NT2/D1 (cell line): Measurements from ENCODE around the gene ZSWIM3.
"Not testable (repeated sequence)": the region's sequence is repeated elsewhere in the genome, so short reads cannot be mapped to it uniquely, and the experiment has no call there.

Experiments
- DNase-seq: peaks from one replicate; pipeline ENCODE4 v3.0.0-alpha.2; 2011; ENCODE audit warnings: low read depth, low spot score
- H3K27me3 ChIP-seq: 2 replicates; pipeline ENCODE4 v1.6.0; 2011; ENCODE audit warnings: mild to moderate bottlenecking; ENCODE audit not compliant: insufficient read length, insufficient read depth
- H3K36me3 ChIP-seq: 2 replicates; pipeline ENCODE4 v1.6.1; 2011; ENCODE audit warnings: mild to moderate bottlenecking, low read length, mixed read lengths; ENCODE audit not compliant: insufficient read depth, insufficient read length
- H3K4me1 ChIP-seq: 2 replicates; pipeline ENCODE4 v1.5.1; 2011; ENCODE audit not compliant: insufficient read depth, insufficient read length
- H3K4me3 ChIP-seq: 2 replicates; pipeline ENCODE4 v1.5.1; 2011; ENCODE audit warnings: low read depth; ENCODE audit not compliant: insufficient read length
- H3K9ac ChIP-seq: 2 replicates; pipeline ENCODE4 v1.6.0; 2011; ENCODE audit warnings: low read depth; ENCODE audit not compliant: insufficient read length
- H3K9me3 ChIP-seq: 2 replicates; pipeline ENCODE4 v1.5.1; 2011; ENCODE audit warnings: mild to moderate bottlenecking, low read length; ENCODE audit not compliant: insufficient read depth
- SUZ12 ChIP-seq: IDR thresholded peaks from 2 replicates; pipeline ENCODE4 v1.6.1; 2011; ENCODE audit not compliant: insufficient read length, insufficient read depth; ENCODE audit errors: extremely low read depth
- YY1 ChIP-seq: IDR thresholded peaks from 2 replicates; pipeline ENCODE4 v1.6.1; 2011; ENCODE audit not compliant: insufficient read length, insufficient read depth
- ZNF274 ChIP-seq: IDR thresholded peaks from 2 replicates; pipeline ENCODE4 v1.6.1; 2011; ENCODE audit warnings: mild to moderate bottlenecking, low read depth, low read length

Gene ZSWIM3

DNA sequence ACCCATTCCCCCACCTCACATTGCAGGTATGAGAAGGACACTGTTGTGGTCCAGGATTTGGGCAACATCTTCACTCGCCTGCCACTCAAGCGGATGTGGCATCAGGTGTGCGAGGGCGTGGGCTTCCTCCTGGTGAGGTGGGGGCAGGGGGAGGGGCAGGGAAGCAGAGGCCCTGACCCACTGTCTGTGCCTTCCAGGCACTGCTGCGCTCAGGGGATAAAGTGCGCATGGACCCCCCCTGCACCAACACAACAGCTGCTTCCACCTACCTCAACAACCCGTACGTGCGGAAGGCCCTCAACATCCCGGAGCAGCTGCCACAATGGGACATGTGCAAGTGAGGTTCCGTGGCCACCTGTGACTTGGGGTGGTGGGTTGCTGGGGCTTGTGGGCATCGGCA lies 37.4 kb downstream of the ZSWIM3 start:
- Histone ChIP-seq H3K36me3 (peaks cover 64% of the 10 kb centered on the region), H3K27me3 (no peaks in the 10 kb centered on the region), H3K9ac (no peak overlapping the region), H3K9me3 (no peaks in the 10 kb centered on the region), H3K4me1 (peaks cover 4% of the 10 kb centered on the region), H3K4me3 (no peak overlapping the region)
- TF ChIP-seq YY1 (no peak), ZNF274 (no peak), SUZ12 (no peak)
- no peak for DNase-seq

DNA sequence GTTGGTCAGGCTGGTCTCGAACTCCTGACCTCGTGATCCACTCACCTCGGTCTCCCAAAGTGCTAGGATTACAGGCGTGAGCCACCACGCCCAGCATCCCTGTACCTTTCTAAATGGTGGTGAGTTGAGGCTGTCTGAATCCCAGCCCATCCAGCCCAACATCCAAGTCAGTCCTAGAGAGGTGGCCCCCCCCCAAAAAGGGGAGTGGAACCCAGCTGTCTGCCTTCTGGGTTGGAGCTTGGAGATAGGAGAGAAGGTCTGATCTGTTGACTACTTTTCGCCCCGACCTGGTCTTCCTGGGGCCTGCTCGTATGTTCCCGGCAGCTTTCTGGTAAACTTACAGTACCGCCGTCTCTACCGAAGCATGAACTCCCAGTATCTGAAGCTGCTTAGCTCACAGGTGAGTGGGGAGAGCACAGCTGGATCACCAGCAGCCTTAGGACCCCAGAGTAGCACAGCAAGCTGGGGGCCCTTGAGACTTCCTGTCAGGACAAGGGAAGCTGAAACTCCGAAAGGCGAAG lies 39.3 kb downstream of the ZSWIM3 start:
- no peaks in the 10 kb centered on the region for H3K4me1 ChIP-seq
- H3K27me3 ChIP-seq = no peaks in the 10 kb centered on the region
- no peaks in the 10 kb centered on the region for H3K9me3 ChIP-seq
- DNase-seq = no peak
- H3K9ac ChIP-seq = no peak overlapping the region
- H3K36me3 ChIP-seq = peaks cover 79% of the 10 kb centered on the region
- no peak for TF ChIP-seq SUZ12
- no peak for TF ChIP-seq YY1
- no peak for TF ChIP-seq ZNF274
- no peak overlapping the region for H3K4me3 ChIP-seq

DNA sequence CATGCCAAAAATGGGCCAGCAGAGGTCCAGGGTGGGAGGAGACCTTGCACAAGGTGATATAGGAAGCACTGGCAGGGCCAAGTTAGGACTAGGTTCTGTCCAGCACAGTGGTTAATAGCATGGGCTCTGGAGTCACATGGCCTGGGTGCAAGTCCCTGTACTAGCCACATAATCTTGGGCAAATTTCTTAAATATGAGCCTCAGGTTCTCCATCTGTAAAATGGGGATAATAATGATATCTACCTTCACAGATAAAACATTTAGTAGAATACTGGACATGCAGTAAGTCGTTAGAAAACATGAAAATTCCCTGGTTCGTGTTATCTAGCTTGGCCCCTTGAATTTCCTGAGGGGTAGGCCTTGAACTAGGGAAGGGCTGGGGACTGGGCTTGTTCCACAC lies 39.9 kb downstream of the ZSWIM3 start:
- H3K36me3 ChIP-seq = peaks cover 84% of the 10 kb centered on the region
- H3K9me3 ChIP-seq = no peaks in the 10 kb centered on the region
- H3K27me3 ChIP-seq = no peaks in the 10 kb centered on the region
- H3K4me1 ChIP-seq = no peaks in the 10 kb centered on the region
- TF ChIP-seq YY1 (no peak), ZNF274 (no peak), SUZ12 (no peak)
- no peak overlapping the region for H3K9ac ChIP-seq
- no peak overlapping the region for H3K4me3 ChIP-seq
- no peak for DNase-seq

GRCh38 chr20:45897692-45898091 lies 40.3 kb downstream of the ZSWIM3 start:
- H3K4me3 ChIP-seq = no peak overlapping the region
- H3K9me3 ChIP-seq = no peaks in the 10 kb centered on the region
- no peak for DNase-seq
- TF ChIP-seq ZNF274 (no peak), YY1 (no peak), SUZ12 (no peak)
- H3K36me3 ChIP-seq = peaks cover 84% of the 10 kb centered on the region
- H3K9ac ChIP-seq = no peak overlapping the region
- H3K27me3 ChIP-seq = no peaks in the 10 kb centered on the region
- no peaks in the 10 kb centered on the region for H3K4me1 ChIP-seq

DNA sequence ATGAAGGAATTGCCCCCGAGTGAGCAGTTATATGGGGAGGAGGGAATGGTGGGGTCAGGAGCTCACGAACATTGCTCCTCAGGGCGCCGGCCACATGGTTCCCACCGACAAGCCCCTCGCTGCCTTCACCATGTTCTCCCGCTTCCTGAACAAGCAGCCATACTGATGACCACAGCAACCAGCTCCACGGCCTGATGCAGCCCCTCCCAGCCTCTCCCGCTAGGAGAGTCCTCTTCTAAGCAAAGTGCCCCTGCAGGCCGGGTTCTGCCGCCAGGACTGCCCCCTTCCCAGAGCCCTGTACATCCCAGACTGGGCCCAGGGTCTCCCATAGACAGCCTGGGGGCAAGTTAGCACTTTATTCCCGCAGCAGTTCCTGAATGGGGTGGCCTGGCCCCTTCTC lies 40.9 kb downstream of the ZSWIM3 start:
- H3K4me3 ChIP-seq = no peak overlapping the region
- H3K9ac ChIP-seq = no peak overlapping the region
- TF ChIP-seq YY1 (no peak), ZNF274 (no peak), SUZ12 (no peak)
- H3K4me1 ChIP-seq = no peaks in the 10 kb centered on the region
- DNase-seq = no peak
- H3K36me3 ChIP-seq = peaks cover 84% of the 10 kb centered on the region
- no peaks in the 10 kb centered on the region for H3K9me3 ChIP-seq
- no peaks in the 10 kb centered on the region for H3K27me3 ChIP-seq

DNA sequence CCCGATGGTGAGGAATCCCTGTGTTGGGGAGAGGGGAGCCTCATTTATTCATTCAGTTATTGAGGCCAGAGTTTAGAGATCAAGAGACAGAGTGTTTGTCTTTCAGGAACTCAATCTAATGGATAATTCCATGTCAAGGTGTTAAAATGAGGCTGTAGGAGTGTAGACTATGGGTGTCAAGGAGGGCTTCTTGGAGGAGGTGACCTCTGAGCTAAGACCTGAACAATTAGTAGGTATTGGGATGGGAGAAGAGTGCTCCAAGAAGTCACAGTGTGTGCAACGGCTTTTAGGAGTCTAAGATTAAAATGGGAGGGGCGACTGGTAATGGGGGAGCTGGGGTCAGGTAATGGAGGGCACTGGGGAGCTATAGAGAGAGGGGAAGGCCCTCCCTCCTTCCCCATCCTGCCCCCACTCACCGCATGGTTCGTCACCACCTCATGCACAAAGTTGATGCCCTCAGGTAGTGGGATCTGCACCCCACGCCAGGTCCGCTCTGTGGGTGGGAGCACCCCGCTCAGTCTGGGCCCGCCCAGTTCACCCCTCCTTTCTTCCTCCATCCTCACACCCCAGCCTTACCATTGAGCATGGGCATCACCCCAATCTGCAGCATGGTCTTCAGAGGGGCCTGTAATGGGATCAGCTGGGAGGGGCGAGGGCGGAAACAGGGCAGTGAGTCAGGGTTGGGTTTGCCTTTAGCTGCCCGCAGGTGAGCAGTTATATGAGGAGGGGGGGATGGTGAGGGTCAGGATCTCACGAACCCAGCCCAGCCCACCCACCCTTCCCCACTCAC lies 41.8 kb downstream of the ZSWIM3 start:
- Histone ChIP-seq H3K4me3 (no peak overlapping the region), H3K36me3 (peaks cover 88% of the 10 kb centered on the region), H3K27me3 (no peaks in the 10 kb centered on the region), H3K4me1 (no peaks in the 10 kb centered on the region), H3K9me3 (no peaks in the 10 kb centered on the region), H3K9ac (no peak overlapping the region)
- no peak for DNase-seq
- TF ChIP-seq ZNF274 (no peak), SUZ12 (no peak), YY1 (no peak)

DNA sequence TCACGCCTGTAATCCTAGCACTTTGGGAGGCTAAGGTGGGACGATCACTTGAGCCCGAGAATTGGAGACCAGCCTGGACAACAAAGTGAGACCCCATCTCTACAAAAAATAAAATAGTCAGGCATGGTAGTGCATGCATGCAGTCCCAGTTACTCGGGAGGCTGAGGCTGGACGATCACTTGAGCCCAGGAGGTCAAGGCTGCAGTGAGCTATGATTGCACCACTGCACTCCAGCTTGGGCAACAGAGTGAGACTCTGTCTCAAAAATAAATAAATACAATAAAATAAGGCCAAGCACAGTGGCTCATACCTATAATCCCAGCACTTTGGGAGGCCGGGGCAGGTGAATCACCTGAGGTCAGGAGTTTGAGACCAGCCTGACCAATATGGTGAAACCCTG lies 43.9 kb downstream of the ZSWIM3 start:
- H3K4me1 ChIP-seq, H3K9me3 ChIP-seq, H3K4me3 ChIP-seq, DNase-seq, H3K9ac ChIP-seq, H3K27me3 ChIP-seq: not testable (repeated sequence)
- peaks cover 93% of the 10 kb centered on the region for H3K36me3 ChIP-seq
